HG03469 (cell line): ENCODE measurements around the gene LPCAT3.

ENCODE experiments used
- ATAC-seq: cut with Tn5 transposase; IDR thresholded peaks from one replicate; pipeline ENCODE4 v1.9.1; 2021; ENCODE audit warnings: mild to moderate bottlenecking, moderate library complexity, moderate number of reproducible peaks; ENCODE audit not compliant: unreplicated experiment

The LPCAT3 gene

DNA sequence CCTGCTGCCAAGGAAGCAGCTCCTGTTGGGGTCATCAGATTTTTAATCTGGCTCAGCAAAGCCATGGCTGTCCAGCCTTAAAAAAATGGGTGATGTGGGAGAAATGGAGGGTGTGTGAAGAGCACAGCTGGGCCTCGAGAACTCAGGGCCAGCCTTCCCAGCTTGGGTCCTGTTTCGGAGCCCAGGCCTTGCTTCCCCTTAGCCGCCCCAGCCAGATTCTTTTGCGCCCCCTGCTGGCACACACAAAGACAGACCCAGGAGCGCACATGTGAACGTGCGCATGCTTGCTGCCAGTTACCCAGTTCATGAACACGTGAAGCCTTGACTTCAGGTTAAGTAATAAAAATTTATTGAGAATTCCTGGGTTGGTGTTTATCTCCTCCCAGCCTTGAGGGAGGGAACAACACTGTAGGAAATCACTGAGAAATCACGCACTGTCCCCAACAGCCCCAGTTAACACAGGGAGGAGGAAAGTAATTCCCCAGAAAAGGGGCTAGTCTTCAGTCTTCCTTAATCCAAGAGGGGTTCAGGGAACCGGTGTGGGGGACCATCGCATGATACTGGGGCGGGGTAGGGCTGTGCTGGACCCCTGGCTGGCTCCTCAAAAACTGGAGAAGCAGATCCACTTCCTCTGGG is 53.1 kb downstream of the LPCAT3 start:
- no peak for ATAC-seq

DNA sequence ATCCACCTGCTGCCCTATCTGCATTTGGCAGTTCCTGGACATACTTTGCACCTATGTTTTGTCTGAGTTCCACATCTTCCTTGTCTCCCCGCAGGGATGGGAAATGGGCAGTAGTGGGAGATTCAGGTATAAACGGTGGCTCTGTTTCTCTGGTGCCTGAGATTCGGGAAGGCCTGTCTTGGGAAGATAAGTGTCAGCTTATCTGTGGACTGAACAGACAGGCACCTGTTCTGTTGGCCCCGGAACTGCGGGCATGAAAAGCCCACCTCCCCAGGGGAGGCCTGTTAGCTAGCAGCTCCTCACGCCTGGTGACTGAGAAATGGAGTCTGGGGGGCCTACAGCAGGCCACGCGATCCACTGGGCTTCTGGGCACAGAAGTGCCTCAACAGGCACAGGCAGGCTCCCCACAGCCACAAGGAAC is 53.7 kb downstream of the LPCAT3 start:
- no peak for ATAC-seq

DNA sequence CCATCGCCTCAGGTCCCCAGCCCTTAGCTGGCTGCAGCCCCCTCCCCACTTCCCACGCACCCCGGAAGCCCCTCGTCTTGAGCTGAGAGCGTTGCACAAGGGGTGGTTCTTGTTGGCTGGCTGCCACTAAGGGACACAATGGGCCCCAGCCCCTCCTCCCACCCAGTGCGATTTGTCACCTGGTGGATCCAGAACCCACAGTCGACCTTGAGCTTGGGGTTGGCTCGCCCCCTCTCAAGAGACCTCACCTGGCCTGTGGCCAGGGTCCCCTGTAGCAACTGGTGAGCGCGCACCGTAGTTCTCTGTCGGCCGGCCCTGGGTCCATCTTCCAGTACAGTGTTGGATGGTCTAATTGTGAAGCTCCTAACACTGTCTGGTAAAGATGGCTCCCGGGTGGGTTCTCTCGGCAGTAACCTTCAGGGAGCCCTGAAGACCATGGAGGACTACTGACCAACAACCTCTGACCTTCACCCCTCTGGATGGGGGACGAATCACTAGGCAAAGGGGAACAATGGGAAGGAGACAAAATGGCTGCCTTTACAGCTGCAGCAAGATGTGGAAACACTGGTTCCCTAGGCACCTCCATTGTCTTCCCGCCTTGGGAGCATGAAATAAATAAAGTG is 54.4 kb downstream of the LPCAT3 start:
- ATAC-seq = no peak

- no peak for ATAC-seq
These were observed 55.1 kb downstream of the LPCAT3 start for GRCh38 chr12:6963016-6963731.

DNA sequence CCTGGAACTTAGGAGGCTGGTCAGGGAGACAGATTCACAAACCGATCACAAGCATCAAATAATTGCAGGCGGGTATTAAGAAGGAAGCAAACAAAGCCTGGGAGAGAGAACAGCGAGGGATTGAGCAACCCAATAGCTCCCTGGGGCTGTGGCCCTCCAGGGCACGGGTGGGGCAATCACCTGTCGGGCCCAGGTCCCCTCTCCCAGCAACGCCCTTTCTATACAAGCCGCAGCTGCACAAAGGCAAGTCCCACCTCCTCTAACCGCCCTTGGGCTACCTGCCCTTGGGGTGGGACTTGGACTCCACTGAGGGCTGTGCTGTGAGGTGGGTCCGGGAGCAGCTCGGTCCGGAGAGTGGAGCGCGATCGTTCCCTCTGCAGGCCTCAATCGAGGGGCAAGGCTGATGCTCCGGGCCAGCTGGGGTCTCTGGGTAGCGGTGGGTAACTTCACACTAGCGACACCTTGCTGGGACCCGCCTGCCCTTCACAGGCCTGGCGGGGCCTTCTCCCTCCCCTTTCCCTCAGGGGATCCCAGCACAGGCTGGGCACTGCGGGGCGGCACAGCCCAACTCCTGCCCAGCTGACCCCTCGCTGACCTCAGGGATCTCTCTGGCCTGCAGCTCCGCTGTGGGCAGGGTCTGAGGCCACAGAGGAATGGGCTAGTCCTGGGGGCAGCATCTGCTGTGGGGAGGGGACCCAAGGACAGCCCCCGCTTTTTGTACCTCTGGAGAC is 55.8 kb downstream of the LPCAT3 start:
- ATAC-seq = no peak

DNA sequence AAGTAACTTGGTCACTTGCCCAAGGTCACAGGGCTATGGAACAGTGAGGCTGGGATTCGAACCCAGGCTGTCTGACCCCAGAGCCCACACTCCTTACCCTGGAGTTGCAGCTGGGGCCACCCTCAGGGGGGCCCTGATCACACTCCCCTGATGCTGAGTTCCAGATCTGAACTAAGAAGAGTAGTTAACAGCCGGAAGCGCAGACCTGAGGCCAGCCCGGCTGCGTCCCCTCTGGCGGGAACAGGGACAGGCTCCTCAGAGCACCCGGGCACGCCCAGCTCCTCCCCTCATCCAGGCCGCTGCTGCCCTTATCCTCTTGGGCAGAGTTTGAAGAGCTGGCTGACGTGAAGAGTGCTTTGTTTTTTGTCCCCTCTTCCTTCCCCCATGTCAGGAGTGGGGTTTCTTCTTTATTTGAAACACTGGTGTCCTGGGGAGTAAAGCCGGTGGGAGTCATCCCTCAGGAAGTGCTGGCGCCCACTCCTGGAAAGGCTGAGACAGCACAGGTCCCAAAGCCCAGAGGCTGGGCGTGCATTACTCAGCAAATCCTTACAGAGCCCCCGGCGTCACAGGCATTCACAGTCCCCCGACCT is 56.5 kb downstream of the LPCAT3 start:
- ATAC-seq = no peak

- ATAC-seq = no peak
These were observed 57.0 kb downstream of the LPCAT3 start for GRCh38 chr12:6961278-6961694.

- no peak for ATAC-seq
These were observed 57.5 kb downstream of the LPCAT3 start for GRCh38 chr12:6960593-6961277.

GRCh38 chr12:6959805-6960592 is 58.3 kb downstream of the LPCAT3 start:
- ATAC-seq = no peak

- no peak for ATAC-seq
These were observed 59.0 kb downstream of the LPCAT3 start for GRCh38 chr12:6959058-6959804.

GRCh38 chr12:6958609-6959057 is 59.6 kb downstream of the LPCAT3 start:
- no peak for ATAC-seq

DNA sequence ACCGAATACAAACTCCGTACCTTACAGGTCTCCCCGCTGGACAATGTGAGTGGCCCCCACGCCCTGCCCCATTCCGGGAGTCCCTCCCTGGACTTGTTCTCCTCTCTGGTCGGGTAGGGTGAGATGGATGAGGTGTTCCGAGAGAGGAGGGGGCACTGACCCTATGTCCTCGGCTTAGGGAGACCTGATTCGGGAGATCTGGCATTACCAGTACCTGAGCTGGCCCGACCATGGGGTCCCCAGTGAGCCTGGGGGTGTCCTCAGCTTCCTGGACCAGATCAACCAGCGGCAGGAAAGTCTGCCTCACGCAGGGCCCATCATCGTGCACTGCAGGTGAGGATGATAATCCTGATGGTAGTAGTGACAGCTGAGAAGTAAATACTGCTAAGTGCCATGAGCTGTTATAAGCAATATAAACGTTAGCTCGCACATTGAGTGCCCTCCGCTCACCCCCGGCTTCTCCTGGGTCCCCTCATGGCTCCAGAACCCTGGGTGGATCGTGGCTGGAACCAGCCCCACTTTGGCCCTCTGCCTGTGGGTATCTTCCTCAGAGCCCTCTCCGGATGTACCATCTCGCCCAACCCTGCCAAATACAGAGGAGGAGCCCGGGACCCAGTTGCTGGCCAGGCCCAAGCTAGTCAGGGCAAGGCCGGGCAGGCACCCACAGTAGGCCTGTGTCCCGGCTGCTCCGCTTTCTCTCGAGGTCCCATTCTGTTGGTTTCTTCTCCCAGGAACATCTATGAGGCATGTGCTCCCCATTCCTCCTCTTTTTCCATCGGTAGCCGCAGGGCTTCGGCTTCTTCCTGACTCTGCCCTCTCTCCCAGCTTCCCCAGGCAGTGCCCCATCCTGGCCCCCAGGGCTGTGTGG is 60.3 kb downstream of the LPCAT3 start:
- no peak for ATAC-seq

GRCh38 chr12:6957151-6957701 is 61.0 kb downstream of the LPCAT3 start:
- no peak for ATAC-seq

- ATAC-seq = no peak
These were observed 62.1 kb downstream of the LPCAT3 start for GRCh38 chr12:6956021-6956727.

DNA sequence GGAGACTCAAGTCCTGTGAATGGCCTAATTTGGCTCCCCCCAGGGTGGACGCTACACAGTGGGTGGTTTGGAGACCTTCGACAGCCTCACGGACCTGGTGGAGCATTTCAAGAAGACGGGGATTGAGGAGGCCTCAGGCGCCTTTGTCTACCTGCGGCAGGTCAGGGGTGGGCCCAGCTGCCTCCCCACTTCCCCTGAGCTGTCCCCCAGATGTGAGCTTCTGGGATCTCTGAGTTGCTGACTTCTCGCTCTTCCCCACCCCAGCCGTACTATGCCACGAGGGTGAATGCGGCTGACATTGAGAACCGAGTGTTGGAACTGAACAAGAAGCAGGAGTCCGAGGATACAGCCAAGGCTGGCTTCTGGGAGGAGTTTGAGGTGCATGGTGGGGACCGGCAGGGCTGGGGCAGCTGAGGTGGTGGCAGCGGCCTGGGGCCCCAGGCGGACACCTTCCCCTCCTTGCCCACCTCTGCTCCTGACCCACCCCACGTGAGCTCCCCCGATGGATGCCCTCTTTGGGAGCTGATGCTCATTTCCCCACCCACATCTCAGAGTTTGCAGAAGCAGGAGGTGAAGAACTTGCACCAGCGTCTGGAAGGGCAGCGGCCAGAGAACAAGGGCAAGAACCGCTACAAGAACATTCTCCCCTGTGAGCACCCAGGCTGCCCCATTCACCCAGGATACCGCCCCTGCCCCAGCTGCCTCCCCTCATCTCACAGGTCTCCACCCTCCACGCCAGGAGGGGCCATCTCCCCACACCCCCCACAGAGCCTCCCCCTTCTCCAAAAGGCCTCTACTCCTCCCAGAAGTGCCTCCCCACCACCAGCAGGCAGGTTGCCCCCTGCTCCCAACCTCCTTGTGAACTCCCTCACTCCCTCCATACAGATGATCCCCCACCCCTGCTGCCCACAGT is 62.9 kb downstream of the LPCAT3 start:
- no peak for ATAC-seq
